ENCODE measurements around the gene RGS12.
A peak's percentile ranks its signal among the peaks of the same experiment; 100 is the strongest.

Gene RGS12

DNA sequence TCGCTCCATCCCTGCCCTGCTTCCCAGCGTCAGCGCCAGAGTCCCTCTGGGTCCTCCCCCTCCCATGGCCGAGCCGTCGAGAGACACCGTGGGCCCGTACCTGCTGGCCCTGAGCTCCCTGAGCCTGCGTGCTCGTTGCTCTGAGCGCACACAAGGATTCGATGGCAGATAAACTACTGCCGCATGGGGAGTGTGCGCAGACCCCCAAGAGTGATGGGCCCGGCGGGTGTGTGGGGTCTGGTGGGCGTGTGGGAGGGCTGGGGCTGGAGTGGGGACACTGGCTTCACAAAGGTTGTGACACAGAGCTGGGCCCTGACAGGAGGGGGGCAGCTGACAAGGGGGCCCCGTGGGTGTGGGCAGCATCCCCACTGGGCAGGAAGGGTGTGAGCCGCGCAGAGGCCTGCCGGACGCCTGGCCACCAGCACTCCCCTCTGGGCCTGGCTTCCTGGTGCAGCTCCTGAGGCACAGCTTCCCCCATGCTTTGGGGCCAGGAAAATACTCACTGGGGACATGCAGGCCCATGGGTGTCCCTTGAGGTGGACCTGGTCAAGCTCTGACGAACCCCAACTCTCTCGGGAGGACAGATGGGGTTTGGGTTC, 4.8 kb upstream of the RGS12 start:
- peak in 1 of 2 donors; percentile 60 for DNase-seq
- Histone ChIP-seq H3K4me1 (peaks cover 0 to 29% (median 9%) of the 10 kb centered on the region in 4 donors), H3K27me3 (peaks cover 0 to 49% of the 10 kb centered on the region in 2 donors), H3K9me3 (no peaks in the 10 kb centered on the region), H3K36me3 (no peaks in the 10 kb centered on the region), H3K4me3 (no peak overlapping the region), H3K27ac (no peak overlapping the region)
- TF ChIP-seq, protein P1, sequence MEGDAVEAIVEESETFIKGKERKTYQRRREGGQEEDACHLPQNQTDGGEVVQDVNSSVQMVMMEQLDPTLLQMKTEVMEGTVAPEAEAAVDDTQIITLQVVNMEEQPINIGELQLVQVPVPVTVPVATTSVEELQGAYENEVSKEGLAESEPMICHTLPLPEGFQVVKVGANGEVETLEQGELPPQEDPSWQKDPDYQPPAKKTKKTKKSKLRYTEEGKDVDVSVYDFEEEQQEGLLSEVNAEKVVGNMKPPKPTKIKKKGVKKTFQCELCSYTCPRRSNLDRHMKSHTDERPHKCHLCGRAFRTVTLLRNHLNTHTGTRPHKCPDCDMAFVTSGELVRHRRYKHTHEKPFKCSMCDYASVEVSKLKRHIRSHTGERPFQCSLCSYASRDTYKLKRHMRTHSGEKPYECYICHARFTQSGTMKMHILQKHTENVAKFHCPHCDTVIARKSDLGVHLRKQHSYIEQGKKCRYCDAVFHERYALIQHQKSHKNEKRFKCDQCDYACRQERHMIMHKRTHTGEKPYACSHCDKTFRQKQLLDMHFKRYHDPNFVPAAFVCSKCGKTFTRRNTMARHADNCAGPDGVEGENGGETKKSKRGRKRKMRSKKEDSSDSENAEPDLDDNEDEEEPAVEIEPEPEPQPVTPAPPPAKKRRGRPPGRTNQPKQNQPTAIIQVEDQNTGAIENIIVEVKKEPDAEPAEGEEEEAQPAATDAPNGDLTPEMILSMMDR (IDR thresholded peaks at IDR 0.05) = no peak
- intact Hi-C loops (cut with DNase I; ENCODE audit: low total_unique reads) = no loop called here

DNA sequence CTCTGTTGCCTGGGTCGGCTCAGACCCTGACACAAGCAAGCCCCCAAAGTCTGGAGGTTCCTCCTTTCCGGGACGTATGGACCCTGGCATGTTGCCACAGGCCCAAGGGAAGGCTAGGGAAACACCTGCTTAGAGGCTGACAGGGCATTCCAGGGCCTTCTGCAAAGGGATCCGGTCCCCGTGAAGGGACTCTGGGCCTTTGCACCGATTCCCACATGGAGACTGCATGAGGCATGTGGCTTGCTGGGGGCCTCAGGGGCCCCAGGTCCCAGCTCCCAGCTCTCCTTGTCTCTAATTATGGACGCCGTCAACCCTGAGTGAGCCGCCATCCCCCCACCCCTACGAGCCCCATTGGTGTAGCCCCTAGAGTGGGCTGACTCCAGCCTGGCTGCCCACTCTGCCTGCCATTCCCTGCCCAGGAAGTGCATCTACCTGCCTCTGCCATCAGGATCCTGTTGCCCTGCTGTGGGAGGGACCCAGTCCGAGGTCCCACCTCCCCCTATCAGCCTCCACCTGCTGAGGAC, 4.2 kb upstream of the RGS12 start:
- H3K27me3 ChIP-seq = peaks cover 0 to 45% of the 10 kb centered on the region in 2 donors
- TF ChIP-seq, protein P1 (IDR thresholded peaks at IDR 0.05) = no peak
- DNase-seq = peak in 1 of 2 donors; percentile 55
- no peaks in the 10 kb centered on the region for H3K9me3 ChIP-seq
- intact Hi-C loops (cut with DNase I; ENCODE audit: low total_unique reads) = no loop called here
- H3K4me3 ChIP-seq = no peak overlapping the region
- peaks cover 0 to 32% (median 12%) of the 10 kb centered on the region in 4 donors for H3K4me1 ChIP-seq
- H3K27ac ChIP-seq = no peak overlapping the region
- no peaks in the 10 kb centered on the region for H3K36me3 ChIP-seq

DNA sequence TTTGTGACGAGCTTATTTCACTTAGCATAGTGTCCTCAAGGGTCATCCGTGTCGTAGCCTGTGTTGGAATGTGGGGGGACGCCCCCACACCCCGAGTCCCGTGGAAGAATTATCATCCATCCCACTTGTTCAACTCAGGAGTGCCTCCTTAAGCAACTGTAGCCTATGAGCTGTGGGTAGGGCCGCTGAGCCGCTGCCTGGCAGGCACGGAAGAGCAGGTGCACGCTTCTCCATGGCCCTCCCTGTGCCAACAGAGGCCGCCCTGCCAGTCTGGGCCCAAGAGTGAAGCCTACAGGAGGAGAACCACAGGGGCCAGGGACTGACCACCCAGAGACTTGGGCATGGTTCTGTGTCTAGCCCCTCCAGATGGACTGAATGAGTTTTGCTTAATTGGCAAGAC, 2.3 kb upstream of the RGS12 start:
- no peaks in the 10 kb centered on the region for H3K36me3 ChIP-seq
- DNase-seq = peak in 1 of 2 donors; percentile 58
- peaks cover 0 to 29% of the 10 kb centered on the region in 2 donors for H3K27me3 ChIP-seq
- TF ChIP-seq, protein P1 (IDR thresholded peaks at IDR 0.05) = no peak
- no peak overlapping the region for H3K4me3 ChIP-seq
- no peak overlapping the region for H3K27ac ChIP-seq
- intact Hi-C loops (cut with DNase I; ENCODE audit: low total_unique reads) = no loop called here
- peaks cover 0 to 36% (median 17%) of the 10 kb centered on the region in 4 donors for H3K4me1 ChIP-seq
- H3K9me3 ChIP-seq = no peaks in the 10 kb centered on the region

DNA sequence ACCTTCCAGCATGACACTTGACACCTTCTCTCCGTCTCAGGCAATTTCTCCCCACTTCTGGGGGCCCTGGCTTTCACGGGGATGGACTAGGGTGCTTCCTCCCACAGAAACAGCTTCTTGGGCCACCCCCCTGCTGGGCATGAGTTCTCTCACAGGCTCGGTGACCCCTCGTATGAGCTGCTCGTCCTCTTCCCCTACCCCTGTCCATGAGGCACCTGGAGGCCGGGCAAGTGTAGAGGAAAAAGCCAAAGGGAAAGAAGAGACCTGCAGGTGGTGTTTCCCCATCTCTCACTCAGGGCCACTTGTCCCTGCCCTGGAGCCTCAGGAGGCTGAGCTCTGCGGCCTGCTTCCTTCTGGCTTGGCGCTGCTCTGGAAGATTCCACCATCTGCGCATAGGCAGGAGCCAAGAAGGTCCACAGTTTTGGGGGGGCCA, 1.9 kb upstream of the RGS12 start:
- peak overlapping the region in 1 of 2 donors; percentile 96 for H3K27ac ChIP-seq
- DNase-seq = peak in 1 of 2 donors; percentile 58
- no peak overlapping the region for H3K4me3 ChIP-seq
- peaks cover 0 to 25% of the 10 kb centered on the region in 2 donors for H3K27me3 ChIP-seq
- H3K4me1 ChIP-seq = peaks cover 0 to 31% (median 17%) of the 10 kb centered on the region in 4 donors
- TF ChIP-seq, protein P1 (IDR thresholded peaks at IDR 0.05) = no peak
- no peaks in the 10 kb centered on the region for H3K36me3 ChIP-seq
- H3K9me3 ChIP-seq = no peaks in the 10 kb centered on the region
- intact Hi-C loops (cut with DNase I; ENCODE audit: low total_unique reads) = no loop called here

DNA sequence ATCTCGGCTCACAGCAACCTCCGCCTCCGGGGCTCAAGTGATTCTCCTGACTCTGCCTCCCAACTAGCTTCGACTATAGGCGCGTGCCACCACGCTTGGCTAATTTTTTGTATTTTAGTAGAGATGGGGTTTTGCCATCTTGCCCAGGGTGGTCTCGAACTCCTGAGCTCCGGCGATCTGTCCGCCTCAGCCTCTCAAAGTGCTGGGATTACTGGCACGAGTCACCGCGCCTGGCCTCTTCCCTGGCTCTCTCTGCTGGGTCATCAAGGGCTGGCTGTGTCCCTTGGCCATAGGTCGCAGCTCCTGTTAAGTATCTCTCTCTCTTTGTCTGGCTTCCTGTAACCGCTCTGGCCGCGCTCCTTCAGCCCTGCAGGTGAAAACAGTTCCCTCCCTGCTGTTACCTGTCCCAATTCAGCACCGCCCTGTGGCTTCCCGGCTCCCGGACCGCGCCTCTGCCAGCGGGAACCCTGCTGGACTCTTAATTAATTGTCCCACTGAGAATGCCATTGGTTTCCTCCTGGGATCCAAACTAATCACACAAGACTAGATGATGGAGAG, 1.3 kb upstream of the RGS12 start:
- H3K27ac ChIP-seq = peak overlapping the region; percentile 94 to 96
- peaks cover 0 to 25% (median 17%) of the 10 kb centered on the region in 4 donors for H3K4me1 ChIP-seq
- peak overlapping the region; percentile 82 to 83 for H3K4me3 ChIP-seq
- intact Hi-C loops (cut with DNase I; ENCODE audit: low total_unique reads) = no loop called here
- no peaks in the 10 kb centered on the region for H3K9me3 ChIP-seq
- TF ChIP-seq, protein P1 (IDR thresholded peaks at IDR 0.05) = no peak
- peaks cover 0 to 19% of the 10 kb centered on the region in 2 donors for H3K27me3 ChIP-seq
- no peaks in the 10 kb centered on the region for H3K36me3 ChIP-seq
- peak; percentile 38 to 71 for DNase-seq

Data from tibial artery (tissue), 4 donors.